NCI-H146 treated with DMSO at 0.1 percent for 48 hours (cell line): ENCODE data around the gene APOF.
"Not testable (repeated sequence)": the region's sequence is repeated elsewhere in the genome, so short reads cannot be mapped to it uniquely, and the experiment has no call there.

Experiments used
- DNase-seq: peaks from one replicate; lab custom pipeline; 2025; ENCODE audit not compliant: unreplicated experiment; lab: John Stamatoyannopoulos, UW

Gene APOF

GRCh38 chr12:56333197-56333678 lies 29.4 kb downstream of the APOF start:
- DNase-seq, result no peak

GRCh38 chr12:56332512-56333196 lies 30.0 kb downstream of the APOF start:
- no peak for DNase-seq

- DNase-seq, result no peak
Measured at GRCh38 chr12:56330936-56331490, 31.6 kb downstream of the APOF start.

GRCh38 chr12:56326533-56326932 lies 36.1 kb downstream of the APOF start:
- no peak for DNase-seq

GRCh38 chr12:56326126-56326525 lies 36.5 kb downstream of the APOF start:
- DNase-seq, result no peak

GRCh38 chr12:56324206-56324605 lies 38.5 kb downstream of the APOF start:
- no peak for DNase-seq

- not testable (repeated sequence) for DNase-seq
Measured at GRCh38 chr12:56321610-56322009, 41.0 kb downstream of the APOF start.

GRCh38 chr12:56321027-56321426 lies 41.6 kb downstream of the APOF start:
- no peak for DNase-seq

GRCh38 chr12:56317675-56318074 lies 45.0 kb downstream of the APOF start:
- no peak for DNase-seq

- DNase-seq, result peak; percentile 98
Measured at GRCh38 chr12:56315622-56316473, 46.8 kb downstream of the APOF start, which contains the start of gene CNPY2. Gene CNPY2 (minus strand): TSS chr12:56315988. CDS start chr12:56315217, 771 bp downstream.

- no peak for DNase-seq
Measured at GRCh38 chr12:56315249-56315621, 47.4 kb downstream of the APOF start.

GRCh38 chr12:56311003-56311402 lies 51.7 kb downstream of the APOF start:
- DNase-seq, result no peak
